Neuronal stem cell (in vitro differentiated cells): ENCODE results near the gene APMAP.

Experiments
- DNase-seq: peaks from one replicate; pipeline ENCODE4 v3.0.0-alpha.2; 2013; ENCODE audit warnings: low spot score
- H2AFZ ChIP-seq: one replicate; pipeline ENCODE4 v1.6.1; 2013; ENCODE audit warnings: mild to moderate bottlenecking, low read length, inconsistent platforms
- H2AK5ac ChIP-seq: 2 replicates; pipeline ENCODE4 v1.6.1; 2013; ENCODE audit warnings: low read depth, mild to moderate bottlenecking, inconsistent platforms, low read length, moderate library complexity, mixed read lengths
- H2BK120ac ChIP-seq: 2 replicates; pipeline ENCODE4 v1.6.1; 2013; ENCODE audit warnings: low read depth, mild to moderate bottlenecking, inconsistent platforms, low read length, moderate library complexity, mixed read lengths
- H2BK12ac ChIP-seq: one replicate; pipeline ENCODE4 v1.6.1; 2013; ENCODE audit warnings: low read length, inconsistent platforms
- H2BK15ac ChIP-seq: 2 replicates; pipeline ENCODE4 v1.6.1; 2013; ENCODE audit warnings: mild to moderate bottlenecking, low read length, inconsistent platforms, mixed read lengths
- H2BK5ac ChIP-seq: one replicate; pipeline ENCODE4 v1.6.1; 2013; ENCODE audit warnings: inconsistent platforms, mild to moderate bottlenecking, low read length, moderate library complexity
- H3K14ac ChIP-seq: one replicate; pipeline ENCODE4 v1.6.1; 2013; ENCODE audit warnings: low read length, inconsistent platforms
- H3K18ac ChIP-seq: 2 replicates; pipeline ENCODE4 v1.6.1; 2013; ENCODE audit warnings: low read length, inconsistent platforms
- H3K23ac ChIP-seq: 2 replicates; pipeline ENCODE4 v1.6.1; 2013; ENCODE audit warnings: low read depth, mild to moderate bottlenecking, mixed read lengths, low read length, inconsistent platforms; ENCODE audit not compliant: poor library complexity
- H3K27ac ChIP-seq: replicated peaks from 3 replicates; pipeline ENCODE4 v1.5.1; 2013; ENCODE audit warnings: low read length, inconsistent platforms
- H3K27me3 ChIP-seq, 3 experiments: 2 replicates each; pipeline ENCODE4 v1.6.1; 2013; ENCODE audit warnings: low read length in 3 of 3, mild to moderate bottlenecking in 2 of 3, inconsistent platforms in 1 of 3, low read depth in 1 of 3, mixed read lengths in 1 of 3, moderate library complexity in 1 of 3; ENCODE audit not compliant: control insufficient read depth in 3 of 3, insufficient read depth in 3 of 3
- H3K36me3 ChIP-seq, 2 donors: replicated peaks in 1 of 2; 2 replicates each; pipeline ENCODE4 v1.6.1; 2013; ENCODE audit warnings: low read length in 2 of 2; ENCODE audit not compliant: control insufficient read depth in 2 of 2, insufficient read depth in 2 of 2
- H3K4ac ChIP-seq: 2 replicates; pipeline ENCODE4 v1.6.1; 2013; ENCODE audit warnings: inconsistent platforms, mild to moderate bottlenecking, low read length, moderate library complexity
- H3K4me1 ChIP-seq, 2 donors: 1 replicate in 1 of 2; 2 replicates in 1 of 2; pipeline ENCODE4 v1.6.1; 2013; ENCODE audit warnings: low read length in 2 of 2, low read depth in 1 of 2; ENCODE audit not compliant: control insufficient read depth in 2 of 2, insufficient read depth in 1 of 2
- H3K4me2 ChIP-seq: one replicate; pipeline ENCODE4 v1.6.1; 2013; ENCODE audit warnings: mild to moderate bottlenecking, low read length, inconsistent platforms; ENCODE audit not compliant: insufficient read depth, poor library complexity, severe bottlenecking
- H3K4me3 ChIP-seq, 2 donors: 2 replicates each; pipeline ENCODE4 v1.5.1; 2013; ENCODE audit warnings: low read length in 2 of 2, mild to moderate bottlenecking in 2 of 2, inconsistent platforms in 1 of 2, moderate library complexity in 1 of 2
- H3K79me1 ChIP-seq: one replicate; pipeline ENCODE4 v1.6.1; 2013; ENCODE audit warnings: low read depth, mild to moderate bottlenecking, inconsistent platforms, low read length, moderate library complexity
- H3K9ac ChIP-seq: one replicate; pipeline ENCODE4 v1.6.1; 2013; ENCODE audit warnings: mild to moderate bottlenecking, low read depth, low read length, inconsistent platforms; ENCODE audit not compliant: poor library complexity
- H3K9me3 ChIP-seq, 2 donors: replicated peaks in 1 of 2; 2 replicates each; pipeline versions ENCODE3 to v1.6.1; 2013; ENCODE audit warnings: low read length in 2 of 2, mild to moderate bottlenecking in 2 of 2, inconsistent platforms in 1 of 2, low read depth in 1 of 2, mixed read lengths in 1 of 2, moderate library complexity in 1 of 2; ENCODE audit not compliant: control insufficient read depth in 2 of 2, insufficient read depth in 1 of 2
- H4K8ac ChIP-seq: one replicate; pipeline ENCODE4 v1.6.1; 2013; ENCODE audit warnings: low read depth, mild to moderate bottlenecking, inconsistent platforms, low read length, moderate library complexity
- H4K91ac ChIP-seq: one replicate; pipeline ENCODE4 v1.6.1; 2013; ENCODE audit warnings: low read length, low read depth, mild to moderate bottlenecking, inconsistent platforms; ENCODE audit not compliant: poor library complexity
- WGBS, 2 donors: extraction: QIAGEN DNeasy Blood & Tissue Kit; methylation state at CpG; one replicate each; pipeline ENCODE4 v1.1.7; 2013; ENCODE audit warnings: missing lambda C conversion rate in 2 of 2, mixed read lengths in 1 of 2; ENCODE audit not compliant: insufficient read length in 2 of 2, insufficient replicate concordance in 1 of 2; ENCODE audit errors: extremely low coverage in 2 of 2; 5-methylcytosine and 5-hydroxymethylcytosine counted together

Gene APMAP

GRCh38 chr20:24969186-24970029 is 23.1 kb downstream of the APMAP start:
- H3K36me3 ChIP-seq = peaks cover 44 to 94% of the 10 kb centered on the region in 2 donors
- no peak overlapping the region for H2AFZ ChIP-seq
- no peak overlapping the region for H3K18ac ChIP-seq
- H2AK5ac ChIP-seq = no peak overlapping the region
- no peak overlapping the region for H3K23ac ChIP-seq
- H3K27ac ChIP-seq = no peak overlapping the region
- no peaks in the 10 kb centered on the region for H3K27me3 ChIP-seq
- H2BK120ac ChIP-seq = no peak overlapping the region
- H3K4me1 ChIP-seq = no peaks in the 10 kb centered on the region
- no peak overlapping the region for H4K8ac ChIP-seq
- H3K4me3 ChIP-seq = no peak overlapping the region
- H2BK15ac ChIP-seq = no peak overlapping the region
- H3K4me2 ChIP-seq = no peak overlapping the region
- H4K91ac ChIP-seq = no peak overlapping the region
- no CpG with 5 or more reads among the region's 19 CpGs for WGBS, 2 donors
- no peak overlapping the region for H3K4ac ChIP-seq
- no peaks in the 10 kb centered on the region for H3K9me3 ChIP-seq
- H2BK12ac ChIP-seq = no peak overlapping the region
- no peak overlapping the region for H3K9ac ChIP-seq
- no peaks in the 10 kb centered on the region for H3K79me1 ChIP-seq
- no peak for DNase-seq
- H3K14ac ChIP-seq = no peak overlapping the region
- H2BK5ac ChIP-seq = no peak overlapping the region

- H2BK120ac ChIP-seq = no peak overlapping the region
- no peak overlapping the region for H3K4me2 ChIP-seq
- H2AFZ ChIP-seq = no peak overlapping the region
- peaks cover 48 to 97% of the 10 kb centered on the region in 2 donors for H3K36me3 ChIP-seq
- peak overlapping the region in 1 of 2 donors; percentile 40 for H3K4me3 ChIP-seq
- no CpG with 5 or more reads among the region's 5 CpGs for WGBS, 2 donors
- no peaks in the 10 kb centered on the region for H3K4me1 ChIP-seq
- DNase-seq = no peak
- H2BK15ac ChIP-seq = no peak overlapping the region
- H2BK5ac ChIP-seq = no peak overlapping the region
- no peak overlapping the region for H3K4ac ChIP-seq
- no peak overlapping the region for H3K18ac ChIP-seq
- H4K91ac ChIP-seq = no peak overlapping the region
- H3K23ac ChIP-seq = no peak overlapping the region
- no peaks in the 10 kb centered on the region for H3K79me1 ChIP-seq
- no peak overlapping the region for H3K14ac ChIP-seq
- no peak overlapping the region for H3K9ac ChIP-seq
- no peaks in the 10 kb centered on the region for H3K9me3 ChIP-seq
- no peak overlapping the region for H2BK12ac ChIP-seq
- no peaks in the 10 kb centered on the region for H3K27me3 ChIP-seq
- no peak overlapping the region for H3K27ac ChIP-seq
- no peak overlapping the region for H4K8ac ChIP-seq
- no peak overlapping the region for H2AK5ac ChIP-seq
These were observed 24.2 kb downstream of the APMAP start for GRCh38 chr20:24968278-24968800.

- Histone ChIP-seq H2BK120ac (no peak overlapping the region), H3K9me3 (no peaks in the 10 kb centered on the region), H3K79me1 (no peaks in the 10 kb centered on the region), H3K27ac (no peak overlapping the region), H3K27me3 (no peaks in the 10 kb centered on the region), H3K9ac (no peak overlapping the region), H2BK15ac (no peak overlapping the region), H4K8ac (no peak overlapping the region), H3K36me3 (peaks cover 40 to 96% of the 10 kb centered on the region in 2 donors), H4K91ac (no peak overlapping the region), H3K18ac (no peak overlapping the region), H2AFZ (no peak overlapping the region), H3K14ac (no peak overlapping the region), H3K23ac (no peak overlapping the region), H2BK5ac (no peak overlapping the region), H3K4me3 (no peak overlapping the region), H2AK5ac (no peak overlapping the region), H3K4ac (no peak overlapping the region), H3K4me2 (no peak overlapping the region), H3K4me1 (no peaks in the 10 kb centered on the region), H2BK12ac (no peak overlapping the region)
- WGBS, 2 donors = no CpG with 5 or more reads among the region's 15 CpGs
- no peak for DNase-seq
These were observed 26.1 kb downstream of the APMAP start for GRCh38 chr20:24966317-24967012.
